WTC11 (cell line): Measurements from ENCODE around the gene RRP12. TPM values are rescaled to one million over a fixed set of nuclear protein-coding genes. Genes with fewer than 3 reads are reported as not detected.
A peak's percentile ranks its signal among the peaks of the same experiment; 100 is the strongest.

ENCODE experiments used
- ATAC-seq: fragments of 200-7000 bp; cut with Tn5 transposase; 2 replicates; pipeline ENCODE4 v1.10.0; 2021; ENCODE audit warnings: mild to moderate bottlenecking, moderate library complexity
- CTCF ChIA-PET: fragments of 300-600 bp; sonication (Branson Sonifier 250); formaldehyde crosslinking; loops from one replicate; lab custom pipeline; 2021; ENCODE audit warnings: antibody characterized with exemption; lab: Charles Lee
- POLR2A ChIA-PET: fragments of 350-600 bp; sonication (Branson Sonifier 250); formaldehyde crosslinking; loops from one replicate; lab custom pipeline; 2021; ENCODE audit warnings: antibody characterized with exemption; lab: Charles Lee
- DNase-seq: peaks from one replicate; pipeline ENCODE4 v3.0.0; 2021; ENCODE audit warnings: low spot score
- H3K27ac Mint-ChIP-seq: 2 replicates; pipeline ENCODE4 v1.8.0; 2021; ENCODE audit warnings: mixed read lengths
- H3K27me3 Mint-ChIP-seq: 2 replicates; pipeline ENCODE4 v1.8.0; 2021; ENCODE audit warnings: low read depth, mild to moderate bottlenecking, moderate library complexity, mixed read lengths
- H3K36me3 Mint-ChIP-seq: 2 replicates; pipeline ENCODE4 v1.8.0; 2021; ENCODE audit warnings: mixed read lengths
- H3K4me1 Mint-ChIP-seq: 2 replicates; pipeline ENCODE4 v1.8.0; 2022; ENCODE audit warnings: mixed read lengths
- H3K4me3 Mint-ChIP-seq: 2 replicates; pipeline ENCODE4 v1.8.0; 2021; ENCODE audit warnings: mild to moderate bottlenecking, moderate library complexity, mixed read lengths
- H3K9me3 Mint-ChIP-seq: 2 replicates; pipeline ENCODE4 v1.8.0; 2021; ENCODE audit warnings: mixed read lengths
- AR ChIP-seq: fragments of 250-450 bp; sonication (Bioruptor Pico); IDR thresholded peaks from 2 replicates; pipeline ENCODE4 v1.9.0; 2021; ENCODE audit warnings: mild to moderate bottlenecking
- ELF4 ChIP-seq: sonication (generic); formaldehyde crosslinking; IDR thresholded peaks from 2 replicates; pipeline ENCODE4 v1.8.1; 2022; ENCODE audit warnings: low read depth, mild to moderate bottlenecking, moderate library complexity, missing genetic modification reagents
- ESRRA ChIP-seq: sonication (generic); formaldehyde crosslinking; IDR thresholded peaks from 2 replicates; pipeline ENCODE4 v1.8.1; 2022; ENCODE audit warnings: mild to moderate bottlenecking, missing genetic modification reagents, borderline replicate concordance
- ETV6 ChIP-seq: sonication (generic); formaldehyde crosslinking; IDR thresholded peaks from 2 replicates; pipeline ENCODE4 v1.8.1; 2022; ENCODE audit warnings: mild to moderate bottlenecking, missing genetic modification reagents
- FOXK1 ChIP-seq: sonication (generic); formaldehyde crosslinking; IDR thresholded peaks from 2 replicates; pipeline ENCODE4 v1.8.0; 2022; ENCODE audit warnings: mild to moderate bottlenecking, moderate library complexity, missing genetic modification reagents
- GTF2I ChIP-seq: fragments of 250-450 bp; sonication (Bioruptor Pico); conservative IDR thresholded peaks from 2 replicates; pipeline ENCODE4 v1.4.0; 2021; ENCODE audit warnings: mild to moderate bottlenecking
- JAZF1 ChIP-seq: fragments of 250-450 bp; sonication (Bioruptor Pico); IDR thresholded peaks from 2 replicates; pipeline ENCODE4 v1.9.0; 2021; ENCODE audit warnings: moderate library complexity, mild to moderate bottlenecking, inconsistent platforms
- NR3C1 ChIP-seq: sonication (generic); formaldehyde crosslinking; conservative IDR thresholded peaks from 2 replicates; pipeline ENCODE4 v1.8.1; 2023; ENCODE audit warnings: low read depth, mild to moderate bottlenecking, missing genetic modification reagents
- PREB ChIP-seq: sonication (generic); formaldehyde crosslinking; IDR thresholded peaks from 2 replicates; pipeline ENCODE4 v1.8.1; 2022; ENCODE audit warnings: mild to moderate bottlenecking, missing genetic modification reagents, moderate library complexity, borderline replicate concordance
- SMAD4 ChIP-seq: sonication (generic); formaldehyde crosslinking; IDR thresholded peaks from 2 replicates; pipeline ENCODE4 v1.8.0; 2022; ENCODE audit warnings: mild to moderate bottlenecking, missing genetic modification reagents
- SOX15 ChIP-seq: fragments of 250-450 bp; sonication (Bioruptor Pico); IDR thresholded peaks from 2 replicates; pipeline ENCODE4 v1.9.0; 2021; ENCODE audit warnings: mild to moderate bottlenecking
- TCF7 ChIP-seq: sonication (generic); formaldehyde crosslinking; IDR thresholded peaks from 2 replicates; pipeline ENCODE4 v1.8.0; 2022; ENCODE audit warnings: mild to moderate bottlenecking, low read depth, missing genetic modification reagents, moderate library complexity
- ZNF232 ChIP-seq: sonication (generic); formaldehyde crosslinking; IDR thresholded peaks from 2 replicates; pipeline ENCODE4 v1.8.0; 2022; ENCODE audit warnings: mild to moderate bottlenecking, missing genetic modification reagents
- ZNF317 ChIP-seq: sonication (generic); formaldehyde crosslinking; IDR thresholded peaks from 2 replicates; pipeline ENCODE4 v1.8.1; 2023; ENCODE audit warnings: low read depth, mild to moderate bottlenecking, moderate library complexity, missing genetic modification reagents, borderline replicate concordance
- total RNA-seq: library from RNA; stranded (reverse); gene quantifications from 3 replicates; pipeline ENCODE4 v1.2.3, GENCODE V29; 2021
- TF ChIP-seq, protein P1 (sequence below): sonication (generic); formaldehyde crosslinking; IDR thresholded peaks from 2 replicates; pipeline ENCODE4 v1.8.1; 2023; ENCODE audit warnings: mild to moderate bottlenecking, missing genetic modification reagents, moderate library complexity
- TF ChIP-seq, protein P2 (sequence below): fragments of 250-450 bp; sonication (Bioruptor Pico); IDR thresholded peaks from 2 replicates; pipeline ENCODE4 v1.8.0; 2021; ENCODE audit warnings: mild to moderate bottlenecking
- TF ChIP-seq, protein P3 (sequence below): sonication (generic); formaldehyde crosslinking; IDR thresholded peaks from 2 replicates; pipeline ENCODE4 v1.8.1; 2022; ENCODE audit warnings: low read depth, missing genetic modification reagents, borderline replicate concordance

Gene RRP12
- total RNA-seq, 1 experiment from 2014 or later: 56.6 TPM

DNA sequence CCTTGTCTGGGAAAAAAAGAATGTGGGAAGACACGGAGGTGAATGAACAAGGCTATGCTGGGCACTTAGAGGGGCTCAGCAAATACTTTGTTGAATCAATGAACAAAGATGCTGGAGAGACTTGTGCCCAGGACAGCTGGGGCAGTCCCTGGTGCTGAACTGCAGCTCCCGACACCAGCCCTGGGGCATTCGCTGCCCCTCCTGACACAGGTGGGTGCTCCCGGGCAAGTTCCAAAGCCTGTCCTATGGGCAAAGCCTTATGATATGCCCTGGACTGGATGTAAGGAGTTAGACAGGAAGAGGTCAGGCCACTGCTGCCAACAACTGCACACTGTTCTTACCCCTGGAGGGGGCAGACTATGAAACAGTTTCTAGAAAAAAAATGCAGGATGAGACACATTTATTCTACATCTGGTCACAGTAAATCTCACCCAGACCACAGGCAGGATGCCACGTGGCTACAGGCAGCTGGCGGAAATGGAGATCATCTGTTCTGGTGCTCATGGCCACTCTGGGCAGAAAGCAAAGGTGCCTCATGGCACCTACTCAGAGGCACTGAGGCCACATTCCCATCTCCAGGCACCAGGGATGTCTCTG lies 44.7 kb downstream of the RRP12 start (continued):
- TF ChIP-seq, protein P1, sequence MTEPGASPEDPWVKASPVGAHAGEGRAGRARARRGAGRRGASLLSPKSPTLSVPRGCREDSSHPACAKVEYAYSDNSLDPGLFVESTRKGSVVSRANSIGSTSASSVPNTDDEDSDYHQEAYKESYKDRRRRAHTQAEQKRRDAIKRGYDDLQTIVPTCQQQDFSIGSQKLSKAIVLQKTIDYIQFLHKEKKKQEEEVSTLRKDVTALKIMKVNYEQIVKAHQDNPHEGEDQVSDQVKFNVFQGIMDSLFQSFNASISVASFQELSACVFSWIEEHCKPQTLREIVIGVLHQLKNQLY: no peak
- TF ChIP-seq ELF4 (CRISPR knock-in tag) (no peak), TCF7 (CRISPR knock-in tag) (no peak), AR (no peak), JAZF1 (CRISPR knock-in tag) (no peak), PREB (no peak)
- TF ChIP-seq, protein P2, sequence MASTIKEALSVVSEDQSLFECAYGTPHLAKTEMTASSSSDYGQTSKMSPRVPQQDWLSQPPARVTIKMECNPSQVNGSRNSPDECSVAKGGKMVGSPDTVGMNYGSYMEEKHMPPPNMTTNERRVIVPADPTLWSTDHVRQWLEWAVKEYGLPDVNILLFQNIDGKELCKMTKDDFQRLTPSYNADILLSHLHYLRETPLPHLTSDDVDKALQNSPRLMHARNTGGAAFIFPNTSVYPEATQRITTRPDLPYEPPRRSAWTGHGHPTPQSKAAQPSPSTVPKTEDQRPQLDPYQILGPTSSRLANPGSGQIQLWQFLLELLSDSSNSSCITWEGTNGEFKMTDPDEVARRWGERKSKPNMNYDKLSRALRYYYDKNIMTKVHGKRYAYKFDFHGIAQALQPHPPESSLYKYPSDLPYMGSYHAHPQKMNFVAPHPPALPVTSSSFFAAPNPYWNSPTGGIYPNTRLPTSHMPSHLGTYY (CRISPR knock-in tag): no peak
- TF ChIP-seq, protein P3, sequence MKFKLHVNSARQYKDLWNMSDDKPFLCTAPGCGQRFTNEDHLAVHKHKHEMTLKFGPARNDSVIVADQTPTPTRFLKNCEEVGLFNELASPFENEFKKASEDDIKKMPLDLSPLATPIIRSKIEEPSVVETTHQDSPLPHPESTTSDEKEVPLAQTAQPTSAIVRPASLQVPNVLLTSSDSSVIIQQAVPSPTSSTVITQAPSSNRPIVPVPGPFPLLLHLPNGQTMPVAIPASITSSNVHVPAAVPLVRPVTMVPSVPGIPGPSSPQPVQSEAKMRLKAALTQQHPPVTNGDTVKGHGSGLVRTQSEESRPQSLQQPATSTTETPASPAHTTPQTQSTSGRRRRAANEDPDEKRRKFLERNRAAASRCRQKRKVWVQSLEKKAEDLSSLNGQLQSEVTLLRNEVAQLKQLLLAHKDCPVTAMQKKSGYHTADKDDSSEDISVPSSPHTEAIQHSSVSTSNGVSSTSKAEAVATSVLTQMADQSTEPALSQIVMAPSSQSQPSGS (CRISPR knock-in tag): no peak

DNA sequence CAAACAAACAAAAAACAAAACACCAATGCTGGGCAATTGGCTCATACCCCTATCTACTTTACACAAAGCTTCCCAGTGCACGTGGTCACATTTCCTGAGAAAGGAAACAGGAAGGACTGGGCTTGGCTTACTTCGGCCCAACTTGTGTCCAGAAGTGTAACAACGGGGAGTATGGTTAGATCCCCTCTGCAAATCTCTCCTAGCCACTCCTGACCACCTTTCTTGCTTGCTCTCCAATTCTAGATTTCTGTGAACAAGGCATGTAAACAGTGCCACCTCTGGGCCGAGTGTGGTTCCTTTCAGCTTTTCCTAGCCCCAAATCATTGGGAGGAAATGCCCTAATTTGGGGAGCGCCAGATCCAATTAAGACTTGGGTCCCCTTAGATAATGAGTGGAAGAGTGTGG lies 45.6 kb downstream of the RRP12 start:
- TF ChIP-seq PREB (no peak), ZNF232 (CRISPR knock-in tag) (0 out of 2 replicates have a peak, but pooled peaks have one; percentile 15)
- ChIA-PET POLR2A (interaction anchor here (0.6 kb wide), 1 partner anchor 64 kb away, joined by 3 read pairs; no protein-coding TSS in a partner anchor), CTCF (interaction anchor here (1.0 to 1.9 kb wide), 10 partner anchors 15 to 283 kb away, joined by 3 to 13 read pairs (median 4); partner anchors contain the start of genes ARHGAP19 and FRAT1)
- H3K4me3 Mint-ChIP-seq: no peak overlapping the region
- peak; percentile 80 for ATAC-seq
- no peaks in the 10 kb centered on the region for H3K9me3 Mint-ChIP-seq
- peaks cover 5% of the 10 kb centered on the region for H3K4me1 Mint-ChIP-seq
- H3K27me3 Mint-ChIP-seq: no peaks in the 10 kb centered on the region
- peaks cover 31% of the 10 kb centered on the region for H3K36me3 Mint-ChIP-seq
- peak; percentile 46 for DNase-seq
- H3K27ac Mint-ChIP-seq: peak overlapping the region; percentile 95

GRCh38 chr10:97353945-97354344 lies 47.2 kb downstream of the RRP12 start:
- Mint-ChIP-seq H3K9me3 (no peaks in the 10 kb centered on the region), H3K4me1 (peaks cover 5% of the 10 kb centered on the region), H3K4me3 (no peak overlapping the region), H3K36me3 (peaks cover 21% of the 10 kb centered on the region), H3K27ac (0 out of 2 replicates have a peak overlapping the region, but pooled peaks have one; percentile 72), H3K27me3 (no peaks in the 10 kb centered on the region)
- ChIA-PET POLR2A (no interaction called here), CTCF (interaction anchor here (1.2 kb wide), 1 partner anchor 22 kb away, joined by 3 read pairs; no protein-coding TSS in a partner anchor)
- no peak for DNase-seq
- ATAC-seq: no peak
- TF ChIP-seq, protein P3 (CRISPR knock-in tag): no peak
- no peak for TF ChIP-seq FOXK1 (CRISPR knock-in tag)
- TF ChIP-seq SOX15: no peak
- no peak for TF ChIP-seq NR3C1 (CRISPR knock-in tag)
- TF ChIP-seq ZNF317 (CRISPR knock-in tag): no peak
- TF ChIP-seq GTF2I (CRISPR knock-in tag): no peak
- TF ChIP-seq SMAD4 (CRISPR knock-in tag): no peak
- no peak for TF ChIP-seq ETV6 (CRISPR knock-in tag)
- no peak for TF ChIP-seq ESRRA (CRISPR knock-in tag)
